HepG2 (cell line): ENCODE data around the gene MYADML2. TPM values are rescaled to one million over a fixed set of nuclear protein-coding genes. Genes with fewer than 3 reads are reported as not detected.

Source experiments
- ATF2 ChIP-seq: sonication (generic); formaldehyde crosslinking; IDR thresholded peaks from 2 replicates; pipeline ENCODE4 v1.4.0; 2020; ENCODE audit warnings: missing genetic modification reagents
- DNMT3B ChIP-seq: conservative IDR thresholded peaks from 2 replicates; pipeline ENCODE4 v1.6.1; 2016; ENCODE audit warnings: missing biosample characterization, control low read depth
- HNF1B ChIP-seq: sonication (generic); formaldehyde crosslinking; IDR thresholded peaks from 2 replicates; pipeline ENCODE4 v1.5.1; 2020; ENCODE audit warnings: mild to moderate bottlenecking, moderate library complexity, missing genetic modification reagents
- HOXA9 ChIP-seq: sonication (generic); formaldehyde crosslinking; IDR thresholded peaks from 2 replicates; pipeline ENCODE4 v1.8.1; 2022; ENCODE audit warnings: missing genetic modification reagents, mild to moderate bottlenecking, moderate library complexity, borderline replicate concordance
- KDM2A ChIP-seq: sonication (generic); formaldehyde crosslinking; IDR thresholded peaks from 2 replicates; pipeline ENCODE4 v1.4.0; 2020; ENCODE audit warnings: low read depth, missing genetic modification reagents, borderline replicate concordance
- MED8 ChIP-seq: sonication (generic); formaldehyde crosslinking; IDR thresholded peaks from 2 replicates; pipeline ENCODE4 v1.8.1; 2023; ENCODE audit warnings: mild to moderate bottlenecking, missing genetic modification reagents; ENCODE audit not compliant: insufficient replicate concordance
- MTERF4 ChIP-seq: sonication (generic); formaldehyde crosslinking; IDR thresholded peaks from 2 replicates; pipeline ENCODE4 v1.8.0; 2023; ENCODE audit warnings: mild to moderate bottlenecking, missing genetic modification reagents
- NFKBIZ ChIP-seq: IDR thresholded peaks from 2 replicates; pipeline ENCODE4 v1.6.1; 2018; ENCODE audit warnings: missing genetic modification reagents, missing compliant biosample characterization
- PCBP1 ChIP-seq: fragments of 200-400 bp; formaldehyde crosslinking; IDR thresholded peaks from 2 replicates; pipeline ENCODE4 v1.6.1; 2017; ENCODE audit warnings: mild to moderate bottlenecking, low read depth, low read length, borderline replicate concordance
- PHF8 ChIP-seq: sonication (generic); formaldehyde crosslinking; IDR thresholded peaks from 2 replicates; pipeline ENCODE4 v1.5.0; 2020; ENCODE audit warnings: missing genetic modification reagents
- SMARCE1 ChIP-seq: fragments of 450-650 bp; IDR thresholded peaks from 2 replicates; pipeline ENCODE4 v1.6.1; 2017; ENCODE audit warnings: borderline replicate concordance
- TERF1 ChIP-seq: sonication (generic); formaldehyde crosslinking; IDR thresholded peaks from 2 replicates; pipeline ENCODE4 v1.8.0; 2022; ENCODE audit warnings: mild to moderate bottlenecking, missing genetic modification reagents, moderate library complexity
- ZNF205 ChIP-seq: IDR thresholded peaks from 2 replicates; pipeline ENCODE4 v1.6.1; 2018; ENCODE audit warnings: missing biosample characterization, missing genetic modification reagents
- ZNF432 ChIP-seq: sonication (generic); formaldehyde crosslinking; IDR thresholded peaks from 2 replicates; pipeline ENCODE4 v1.5.0; 2020; ENCODE audit warnings: missing genetic modification reagents, mild to moderate bottlenecking, borderline replicate concordance
- ZSCAN31 ChIP-seq: sonication (generic); formaldehyde crosslinking; IDR thresholded peaks from 2 replicates; pipeline ENCODE4 v1.5.0; 2020; ENCODE audit warnings: low read depth, mild to moderate bottlenecking, missing genetic modification reagents
- polyA plus RNA-seq, 8 experiments: library from polyadenylated mRNA; depleted of rRNA in 3 of 8; stranded (reverse) in 7 of 8; unstranded in 1 of 8; fragments of >200 nt; fragmentation: Illumina TruSeq in 4 of 8; extraction: Trizol in 4 of 8; gene quantifications; 2 replicates each; pipeline versions ENCODE4 v1.2.1 to v1.2.3, GENCODE V29; 2011 to 2016; ENCODE audit warnings: low read depth in 4 of 8, missing spikeins in 1 of 8, mixed read lengths in 1 of 8; ENCODE audit not compliant: insufficient read depth in 1 of 8
- total RNA-seq, 5 experiments: library from RNA; depleted of rRNA; stranded (reverse); fragments of >200 nt; fragmentation: Illumina TruSeq; extraction: Trizol; gene quantifications; 2 replicates each; pipeline ENCODE4 v1.2.3, GENCODE V29; 2016; ENCODE audit warnings: low read depth in 1 of 5
- TF ChIP-seq, protein P1 (sequence below): sonication (generic); formaldehyde crosslinking; IDR thresholded peaks from 2 replicates; pipeline ENCODE4 v1.9.0; 2021; ENCODE audit warnings: missing genetic modification reagents, mild to moderate bottlenecking, borderline replicate concordance
- TF ChIP-seq, protein P2 (sequence below): sonication (generic); formaldehyde crosslinking; IDR thresholded peaks from 2 replicates; pipeline ENCODE4 v1.8.0; 2022; ENCODE audit warnings: missing genetic modification reagents, mild to moderate bottlenecking, borderline replicate concordance
- TF ChIP-seq, protein P3 (sequence below): sonication (generic); formaldehyde crosslinking; IDR thresholded peaks from 2 replicates; pipeline ENCODE4 v1.5.1; 2020; ENCODE audit warnings: mild to moderate bottlenecking, missing genetic modification reagents, moderate library complexity

Gene MYADML2
- total and polyA plus RNA-seq, 2 of the 13 experiments (the other 11 are each of a cell fraction or from before 2014, with no cell fraction given): not detected

GRCh38 chr17:81995463-81996231 lies 48.6 kb upstream of the MYADML2 start (continued):
- TF ChIP-seq, protein P1, sequence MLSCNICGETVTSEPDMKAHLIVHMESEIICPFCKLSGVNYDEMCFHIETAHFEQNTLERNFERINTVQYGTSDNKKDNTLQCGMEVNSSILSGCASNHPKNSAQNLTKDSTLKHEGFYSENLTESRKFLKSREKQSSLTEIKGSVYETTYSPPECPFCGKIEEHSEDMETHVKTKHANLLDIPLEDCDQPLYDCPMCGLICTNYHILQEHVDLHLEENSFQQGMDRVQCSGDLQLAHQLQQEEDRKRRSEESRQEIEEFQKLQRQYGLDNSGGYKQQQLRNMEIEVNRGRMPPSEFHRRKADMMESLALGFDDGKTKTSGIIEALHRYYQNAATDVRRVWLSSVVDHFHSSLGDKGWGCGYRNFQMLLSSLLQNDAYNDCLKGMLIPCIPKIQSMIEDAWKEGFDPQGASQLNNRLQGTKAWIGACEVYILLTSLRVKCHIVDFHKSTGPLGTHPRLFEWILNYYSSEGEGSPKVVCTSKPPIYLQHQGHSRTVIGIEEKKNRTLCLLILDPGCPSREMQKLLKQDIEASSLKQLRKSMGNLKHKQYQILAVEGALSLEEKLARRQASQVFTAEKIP (CRISPR knock-in tag): no peak
- TF ChIP-seq DNMT3B (no peak), HNF1B (0 out of 2 replicates have a peak, but pooled peaks have one; percentile 7), ZNF432 (CRISPR knock-in tag) (no peak), ATF2 (CRISPR knock-in tag) (peak; percentile 54; the same call in 1 of the 2 replicates), NFKBIZ (CRISPR knock-in tag) (no peak), TERF1 (CRISPR knock-in tag) (no peak), PHF8 (CRISPR knock-in tag) (peak; percentile 82), MED8 (CRISPR knock-in tag) (peak; percentile 81), KDM2A (peak; percentile 54; the same call in 1 of the 2 replicates), SMARCE1 (no peak), ZNF205 (CRISPR knock-in tag) (no peak; the same call in 1 of the 2 replicates), MTERF4 (CRISPR knock-in tag) (0 out of 2 replicates have a peak, but pooled peaks have one; percentile 51), ZSCAN31 (CRISPR knock-in tag) (no peak), HOXA9 (CRISPR knock-in tag) (peak; percentile 55), PCBP1 (peak; percentile 84; the same call in 1 of the 2 replicates)
- TF ChIP-seq, protein P2, sequence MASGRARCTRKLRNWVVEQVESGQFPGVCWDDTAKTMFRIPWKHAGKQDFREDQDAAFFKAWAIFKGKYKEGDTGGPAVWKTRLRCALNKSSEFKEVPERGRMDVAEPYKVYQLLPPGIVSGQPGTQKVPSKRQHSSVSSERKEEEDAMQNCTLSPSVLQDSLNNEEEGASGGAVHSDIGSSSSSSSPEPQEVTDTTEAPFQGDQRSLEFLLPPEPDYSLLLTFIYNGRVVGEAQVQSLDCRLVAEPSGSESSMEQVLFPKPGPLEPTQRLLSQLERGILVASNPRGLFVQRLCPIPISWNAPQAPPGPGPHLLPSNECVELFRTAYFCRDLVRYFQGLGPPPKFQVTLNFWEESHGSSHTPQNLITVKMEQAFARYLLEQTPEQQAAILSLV (CRISPR knock-in tag): 0 out of 2 replicates have a peak, but pooled peaks have one; percentile 30
- TF ChIP-seq, protein P3, sequence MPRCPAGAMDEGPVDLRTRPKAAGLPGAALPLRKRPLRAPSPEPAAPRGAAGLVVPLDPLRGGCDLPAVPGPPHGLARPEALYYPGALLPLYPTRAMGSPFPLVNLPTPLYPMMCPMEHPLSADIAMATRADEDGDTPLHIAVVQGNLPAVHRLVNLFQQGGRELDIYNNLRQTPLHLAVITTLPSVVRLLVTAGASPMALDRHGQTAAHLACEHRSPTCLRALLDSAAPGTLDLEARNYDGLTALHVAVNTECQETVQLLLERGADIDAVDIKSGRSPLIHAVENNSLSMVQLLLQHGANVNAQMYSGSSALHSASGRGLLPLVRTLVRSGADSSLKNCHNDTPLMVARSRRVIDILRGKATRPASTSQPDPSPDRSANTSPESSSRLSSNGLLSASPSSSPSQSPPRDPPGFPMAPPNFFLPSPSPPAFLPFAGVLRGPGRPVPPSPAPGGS (CRISPR knock-in tag): peak; percentile 81
